Activated CD4-positive, alpha-beta T cell treated with anti-CD3 and anti-CD28 coated beads for 1 hour (primary cell): ENCODE data around the gene VKORC1L1.
"Not testable (repeated sequence)": the region's sequence is repeated elsewhere in the genome, so short reads cannot be mapped to it uniquely, and the experiment has no call there.

Experiments
- DNase-seq: peaks from one replicate; pipeline ENCODE4 v3.0.0-alpha.2; 2020

VKORC1L1 gene

DNA sequence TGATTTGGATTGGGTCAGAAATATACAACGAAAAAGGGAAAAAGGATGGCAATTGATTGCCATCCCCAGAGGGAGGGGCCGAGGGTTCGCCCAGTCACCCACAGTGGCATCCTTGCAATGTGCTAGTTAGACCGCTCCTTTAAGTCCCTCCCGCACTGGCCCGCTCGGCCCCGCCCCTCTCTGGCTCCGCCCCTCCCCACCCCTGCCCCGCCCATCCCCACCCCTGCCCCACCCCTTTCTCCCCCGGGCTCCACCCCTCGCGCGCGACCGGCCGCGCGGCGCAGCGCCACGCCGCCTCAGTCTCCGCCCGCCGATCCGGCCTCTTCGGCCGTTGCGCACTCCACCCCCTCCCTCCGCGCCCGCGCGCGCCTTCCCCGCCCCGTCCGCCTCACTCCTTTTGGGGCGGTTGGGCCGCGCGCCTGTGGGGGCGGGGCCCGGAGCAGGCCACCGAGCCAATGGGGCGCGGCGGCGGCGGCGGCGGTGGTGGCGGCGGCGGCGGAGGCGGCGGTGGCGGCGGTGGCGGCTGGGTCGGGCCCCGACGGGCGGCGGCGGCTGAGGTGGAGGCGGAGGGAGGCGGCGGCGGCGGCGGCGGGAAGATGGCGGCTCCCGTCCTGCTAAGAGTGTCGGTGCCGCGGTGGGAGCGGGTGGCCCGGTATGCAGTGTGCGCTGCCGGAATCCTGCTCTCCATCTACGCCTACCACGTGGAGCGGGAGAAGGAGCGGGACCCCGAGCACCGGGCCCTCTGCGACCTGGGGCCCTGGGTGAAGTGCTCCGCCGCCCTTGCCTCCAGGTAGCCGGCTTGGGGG is at the start of gene VKORC1L1:
VKORC1L1 (plus strand) TSS at position 299 of the 806 bp plus-strand sequence; CDS start at position 597, 298 bp downstream.
- peak; percentile 93 for DNase-seq

DNA sequence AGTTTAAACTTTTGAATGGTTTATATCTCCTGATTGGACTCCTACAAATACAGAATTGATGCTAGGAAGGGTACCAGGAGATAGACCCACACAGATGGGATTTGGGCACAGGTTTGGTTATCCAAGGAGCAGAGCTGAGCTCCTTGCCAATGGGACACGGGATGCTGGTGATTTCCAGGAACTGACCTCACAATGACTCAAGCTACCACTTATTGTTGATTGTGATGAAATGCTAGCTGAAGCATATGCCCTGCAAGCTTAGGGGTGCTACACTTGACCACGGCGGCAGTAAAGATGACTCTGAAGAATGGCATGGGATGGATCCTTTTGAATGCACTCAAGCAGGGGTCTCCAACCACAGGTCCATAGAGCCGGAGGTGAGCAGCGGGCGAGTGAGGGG is 45.5 kb upstream of the VKORC1L1 start:
- DNase-seq, result no peak

DNA sequence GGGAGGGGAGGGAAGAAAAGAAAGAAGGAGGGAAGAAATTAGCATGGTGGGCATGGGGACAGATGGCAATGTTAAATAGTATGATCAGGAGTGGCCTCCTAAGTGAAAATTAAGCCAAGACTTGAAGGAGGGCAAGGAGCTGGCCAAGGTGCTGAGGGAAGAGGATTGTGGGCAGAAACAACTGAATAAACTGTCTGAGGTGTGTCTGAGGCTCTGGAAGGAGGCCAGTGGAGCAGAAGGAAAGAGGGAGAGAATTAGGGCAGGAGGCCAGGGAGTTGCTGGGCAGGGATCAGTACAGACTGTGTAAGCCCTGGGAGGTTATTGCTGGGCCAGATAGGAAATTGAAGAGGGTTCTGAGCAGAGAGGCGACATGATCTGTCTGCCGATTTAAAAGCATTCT is 40.6 kb upstream of the VKORC1L1 start:
- no peak for DNase-seq

DNA sequence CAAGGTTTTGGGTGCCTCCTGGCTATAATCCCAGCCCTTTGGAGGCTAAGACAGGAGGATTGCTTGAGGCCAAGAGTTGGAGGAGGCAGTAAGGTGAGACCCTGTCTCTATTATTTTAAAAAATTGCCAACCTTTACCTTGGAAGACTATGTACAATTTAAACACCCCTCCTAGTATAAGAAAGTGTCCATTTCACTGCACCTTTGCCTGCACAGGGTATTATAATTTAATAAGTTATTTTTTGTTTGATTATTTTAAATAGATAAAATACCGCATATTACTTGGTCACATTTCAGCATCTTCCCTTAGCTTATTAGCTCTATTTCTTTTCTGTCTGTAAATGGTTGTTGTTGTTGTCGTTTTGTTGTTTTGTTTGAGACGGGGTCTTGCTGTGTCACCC is 36.2 kb upstream of the VKORC1L1 start:
- DNase-seq, result not testable (repeated sequence)

DNA sequence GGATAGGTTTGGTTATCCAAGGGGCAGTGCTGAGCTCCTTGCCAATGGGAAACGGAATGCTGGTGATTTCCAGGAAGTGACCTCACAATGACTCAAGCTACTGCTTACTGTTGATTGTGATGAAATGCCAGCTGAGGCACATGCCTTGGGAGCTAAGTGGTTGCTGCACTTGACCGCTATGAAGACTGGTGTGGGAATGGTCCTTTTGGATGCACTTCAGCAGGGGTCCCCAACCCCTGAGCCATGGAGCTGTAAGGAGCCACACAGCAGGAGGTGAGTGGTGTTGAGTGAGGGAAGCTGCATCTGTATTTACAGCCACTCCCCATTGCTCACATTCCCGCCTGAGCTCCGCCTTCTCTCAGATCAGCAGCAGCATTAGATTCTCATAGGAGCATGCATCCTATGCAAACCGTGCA is 35.3 kb upstream of the VKORC1L1 start:
- DNase-seq, result not testable (repeated sequence)

DNA sequence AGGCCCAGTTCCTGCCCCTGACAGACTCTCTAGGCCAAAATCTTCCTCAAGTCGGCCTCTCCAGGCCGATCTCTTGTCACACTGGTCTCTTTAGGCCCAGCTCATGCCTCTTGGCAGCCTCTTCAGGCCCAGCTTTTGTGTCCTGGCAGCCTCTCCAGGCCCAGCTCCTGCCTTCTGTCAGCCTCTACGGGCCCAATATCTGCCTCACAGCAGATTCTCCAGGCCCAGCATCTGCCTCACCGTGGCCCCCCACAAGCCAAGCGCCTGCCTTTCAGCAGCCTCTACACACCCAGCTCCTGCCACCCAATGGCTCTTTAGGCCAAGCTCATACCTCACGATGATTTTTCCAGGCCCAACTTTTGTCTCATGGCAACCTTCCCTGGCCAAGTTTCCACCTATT is 33.0 kb upstream of the VKORC1L1 start:
- no peak for DNase-seq

DNA sequence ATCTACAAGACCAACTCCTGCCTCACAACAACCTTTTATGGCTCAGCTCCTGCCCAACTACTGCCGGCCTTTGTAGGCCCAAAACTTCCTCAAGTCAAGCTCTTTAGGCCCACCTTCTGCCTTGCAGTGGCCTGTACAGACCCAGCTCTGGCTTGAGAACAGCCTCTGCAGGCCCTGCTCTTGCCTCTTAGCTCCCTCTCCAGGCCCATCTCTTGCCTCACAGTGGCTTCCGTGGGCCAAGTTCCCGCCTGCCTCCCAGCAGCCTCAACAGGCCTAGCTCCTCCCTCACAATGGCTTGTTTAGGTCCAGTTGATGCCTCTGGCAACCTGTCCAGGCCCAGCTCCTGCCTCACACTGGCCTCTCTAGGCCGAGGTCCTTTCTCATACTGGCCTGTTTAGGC is 32.4 kb upstream of the VKORC1L1 start:
- no peak for DNase-seq

DNA sequence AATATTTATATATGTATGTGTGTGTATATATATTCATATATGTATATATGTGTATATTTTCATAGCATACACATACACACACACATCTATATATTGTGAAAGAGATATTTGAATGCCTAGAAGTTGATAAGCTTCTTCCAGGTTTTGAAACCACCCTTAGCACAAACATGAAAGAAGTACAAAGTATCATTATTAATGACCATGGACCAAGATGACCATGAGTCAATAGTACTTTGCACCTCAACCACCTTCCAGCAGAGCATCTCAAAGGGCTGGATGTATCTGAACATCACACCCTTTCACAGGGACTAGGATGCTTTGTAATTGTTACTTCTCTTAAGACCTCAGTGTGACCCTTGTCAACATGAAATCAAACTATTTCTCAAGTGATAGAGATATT is 29.3 kb upstream of the VKORC1L1 start:
- DNase-seq, result not testable (repeated sequence)

DNA sequence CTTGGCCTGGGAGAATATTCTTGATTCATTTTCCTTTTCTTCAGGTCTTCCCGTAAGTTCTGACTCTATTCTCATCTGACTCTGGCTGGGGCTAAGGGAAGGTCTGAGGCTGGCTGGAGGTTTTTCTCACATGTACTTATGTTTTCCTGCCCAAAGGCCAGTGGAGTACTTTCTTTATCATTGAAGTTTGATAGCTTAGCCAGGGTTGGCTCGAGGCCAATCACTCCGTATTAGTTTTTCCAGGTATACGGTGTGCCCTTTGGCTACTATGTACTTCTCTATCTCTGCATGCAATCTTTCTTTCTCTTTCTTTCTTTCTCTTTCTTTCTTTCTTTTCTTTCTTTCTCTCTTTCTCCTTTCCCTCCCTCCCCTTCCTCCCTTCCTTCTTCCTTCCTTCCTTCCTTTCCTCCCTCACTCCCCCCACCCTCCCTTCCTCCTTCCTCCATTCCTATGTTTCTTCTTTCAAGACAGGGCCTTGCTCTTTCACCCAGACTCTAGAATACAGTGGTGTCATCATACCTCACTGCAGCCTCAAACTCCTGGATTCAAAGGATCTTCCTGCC is 26.8 kb upstream of the VKORC1L1 start:
- no peak for DNase-seq

DNA sequence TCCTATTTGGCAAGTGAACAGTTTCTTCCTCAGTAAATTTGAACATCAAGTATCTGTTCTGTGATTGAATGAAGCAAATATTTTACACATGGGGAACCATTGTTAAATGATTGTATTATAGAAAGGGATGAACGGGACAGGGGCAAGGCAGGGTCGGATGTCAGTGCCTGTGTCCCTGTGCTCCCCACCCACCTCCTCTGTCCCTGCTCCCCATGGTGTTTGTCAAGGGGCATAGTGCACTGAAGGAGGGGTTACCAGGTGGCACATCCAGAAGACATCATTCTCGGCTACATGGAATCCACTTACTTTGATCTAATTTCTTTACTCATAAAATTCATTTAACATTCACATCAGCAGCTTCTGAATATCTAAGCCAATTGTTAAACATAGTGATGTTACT is 19.4 kb upstream of the VKORC1L1 start:
- not testable (repeated sequence) for DNase-seq

DNA sequence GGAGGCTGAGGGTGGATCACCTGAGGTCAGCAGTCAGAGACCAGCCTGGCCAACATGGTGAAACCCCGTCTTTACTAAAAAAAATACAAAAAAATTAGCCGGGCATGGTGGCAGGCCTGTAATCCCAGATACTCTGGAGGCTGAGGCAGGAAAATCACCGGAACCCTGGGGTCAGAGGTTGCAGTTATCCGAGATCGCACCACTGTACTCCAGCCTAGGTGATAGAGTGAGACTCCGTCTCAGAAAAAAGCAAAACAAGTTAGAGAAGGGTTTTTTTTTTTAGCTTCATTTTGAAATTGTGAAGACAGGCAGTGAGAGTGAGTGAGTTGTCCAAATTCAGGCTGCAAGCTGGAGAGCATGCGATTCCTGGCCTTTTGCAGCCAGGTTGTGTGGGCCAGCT is 19.0 kb upstream of the VKORC1L1 start:
- DNase-seq, result not testable (repeated sequence)

DNA sequence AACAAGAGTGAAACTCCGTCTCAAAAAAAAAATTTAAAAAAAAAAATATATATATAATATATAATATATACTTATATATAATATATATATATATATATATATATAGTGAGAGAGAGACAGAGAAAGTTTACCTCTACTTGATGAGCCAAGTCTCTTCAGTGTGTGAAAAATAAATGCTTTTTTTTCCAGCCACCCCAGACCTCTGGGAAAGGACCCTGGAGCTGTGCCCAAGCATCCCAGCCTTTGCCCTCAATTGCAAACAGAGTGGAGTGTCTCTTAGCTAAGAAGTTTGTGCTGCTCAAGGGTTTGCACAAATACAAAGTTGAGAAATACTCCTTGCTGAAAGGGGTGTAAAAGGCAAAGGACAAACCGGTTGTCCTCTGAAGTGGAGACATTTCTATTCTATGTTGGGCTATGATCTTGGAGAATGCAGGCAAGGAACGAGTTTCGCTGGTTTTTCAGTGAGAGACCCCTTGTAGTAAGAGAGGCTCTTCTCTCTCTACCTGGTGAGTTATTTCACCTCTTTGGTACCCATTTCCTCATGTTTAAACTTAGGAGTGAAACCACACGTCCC is 15.5 kb upstream of the VKORC1L1 start:
- DNase-seq, result not testable (repeated sequence)

DNA sequence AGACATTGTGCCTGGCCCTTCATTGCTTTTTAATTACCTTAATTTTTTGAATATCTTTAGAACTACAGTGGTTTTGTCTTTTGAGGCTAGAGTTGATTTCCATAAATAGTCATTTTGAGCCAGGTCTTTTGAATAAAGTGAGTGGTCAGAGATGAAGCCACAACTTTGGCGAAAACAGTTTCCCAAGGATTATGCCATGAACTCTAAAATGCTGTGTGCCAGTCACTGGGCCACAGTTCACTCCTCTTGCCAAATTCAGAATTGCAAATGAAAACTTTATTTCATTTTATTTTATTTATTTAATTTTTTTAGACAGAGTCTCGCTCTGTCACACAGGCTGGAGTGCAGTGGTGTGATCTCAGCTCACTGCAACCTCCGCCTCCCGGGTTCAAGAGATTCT is 14.2 kb upstream of the VKORC1L1 start:
- DNase-seq, result not testable (repeated sequence)

DNA sequence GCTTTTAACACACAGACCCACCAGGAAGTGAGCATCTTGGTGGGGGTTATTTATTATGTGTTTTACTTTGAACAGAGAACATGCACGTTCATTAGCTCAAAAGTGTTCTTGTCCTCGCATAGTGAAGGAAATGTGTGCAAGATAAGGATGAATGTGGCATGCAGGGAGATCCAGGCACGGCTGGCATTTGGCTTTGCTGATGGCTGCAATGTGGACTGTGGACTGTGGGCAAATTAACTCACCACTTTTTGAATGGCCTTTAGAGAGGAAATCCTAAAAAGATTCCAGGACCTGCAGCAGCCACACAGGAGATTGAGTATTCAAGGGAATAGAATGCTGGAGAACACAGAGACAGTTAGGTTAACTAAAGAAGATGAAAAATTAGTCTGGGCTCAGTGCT is 6.6 kb upstream of the VKORC1L1 start:
- DNase-seq, result not testable (repeated sequence)

DNA sequence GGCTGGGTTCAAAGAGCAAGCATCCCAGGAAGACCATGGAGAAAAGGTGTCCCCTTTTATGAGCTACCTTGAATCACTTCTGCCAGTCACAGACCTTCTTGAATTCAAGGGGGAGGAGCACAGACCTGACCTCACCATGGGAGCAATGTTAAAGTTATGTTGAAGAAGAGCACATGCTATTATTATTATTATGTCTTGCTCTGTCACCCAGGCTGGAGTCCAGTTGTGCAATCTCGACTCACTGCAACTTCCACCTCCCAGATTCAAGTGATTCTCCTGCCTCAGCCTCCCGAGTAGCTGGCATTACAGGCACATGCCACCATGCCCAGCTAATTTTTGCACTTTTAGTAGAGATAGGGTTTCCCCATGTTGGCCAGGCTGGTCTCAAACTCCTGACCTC is 5.2 kb upstream of the VKORC1L1 start:
- DNase-seq, result not testable (repeated sequence)

DNA sequence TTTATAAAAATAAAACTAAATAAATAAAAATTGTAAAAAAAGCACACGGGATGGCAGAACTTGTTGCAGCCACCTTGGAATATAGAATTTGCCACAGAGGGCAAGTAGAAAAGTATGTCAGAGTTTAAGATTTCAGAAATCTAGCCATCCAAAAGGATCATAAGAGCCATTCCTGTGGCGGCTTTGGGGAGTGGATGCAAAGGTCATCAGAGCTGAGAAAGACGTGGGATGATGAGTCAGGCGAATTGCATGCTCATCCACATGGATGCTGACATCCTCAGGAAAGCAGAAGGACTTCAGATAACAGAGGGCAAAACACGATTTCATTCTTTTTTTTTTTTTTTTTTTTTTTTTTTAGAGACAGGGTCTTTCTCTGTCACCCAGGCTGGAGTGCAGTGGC is 3.6 kb upstream of the VKORC1L1 start:
- not testable (repeated sequence) for DNase-seq

DNA sequence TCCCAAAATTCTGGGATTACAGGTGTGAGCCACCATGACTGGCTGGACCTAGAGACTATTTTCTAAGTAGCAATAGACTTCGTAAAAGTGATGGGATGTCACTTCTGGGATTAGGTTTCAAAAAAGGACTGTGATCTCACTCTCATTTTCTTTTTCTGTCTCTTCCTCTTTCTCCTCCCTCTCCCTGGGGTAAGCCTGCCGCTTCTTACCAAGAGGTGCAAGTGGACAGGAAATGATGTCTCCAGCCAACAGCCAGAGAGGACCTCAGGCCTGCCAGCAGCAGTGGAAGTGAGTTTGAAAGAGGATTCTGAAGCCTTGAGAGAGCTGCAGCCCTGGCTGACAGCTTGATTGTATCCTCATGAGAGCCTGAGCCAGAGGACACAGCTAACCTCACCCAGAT is 1.4 kb upstream of the VKORC1L1 start:
- not testable (repeated sequence) for DNase-seq

DNA sequence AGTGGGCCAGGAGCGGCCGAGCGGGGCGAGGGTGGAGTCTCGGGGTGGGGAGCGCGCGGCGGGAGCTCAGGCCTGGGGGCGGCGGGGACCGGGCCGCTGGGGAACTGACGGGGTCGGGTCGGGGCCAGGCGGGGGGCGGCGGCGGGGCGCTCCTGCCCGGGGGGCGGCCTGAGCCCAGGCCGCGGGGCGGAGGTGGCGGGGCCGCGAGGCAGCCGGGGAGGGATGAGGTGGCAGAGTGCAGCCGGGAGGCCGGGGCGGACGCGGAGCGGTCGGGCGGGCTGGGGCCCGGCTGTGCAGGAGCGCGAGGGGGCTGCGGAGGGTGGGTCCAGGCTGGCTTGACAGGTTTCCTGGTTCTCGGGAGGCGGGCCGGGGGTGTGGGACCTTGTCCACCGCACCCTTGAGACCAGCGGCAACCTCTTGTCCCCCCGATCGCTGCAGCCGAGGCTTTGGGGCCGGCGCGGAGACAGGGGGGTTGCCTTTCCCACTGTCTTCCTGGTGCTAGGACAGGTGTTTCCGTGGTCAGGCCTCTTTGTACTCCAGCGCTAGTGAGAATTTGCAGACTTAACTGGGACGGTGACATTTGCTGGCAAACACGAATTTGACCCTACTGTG is 814 bp downstream of the VKORC1L1 start:
- DNase-seq, result peak; percentile 8

DNA sequence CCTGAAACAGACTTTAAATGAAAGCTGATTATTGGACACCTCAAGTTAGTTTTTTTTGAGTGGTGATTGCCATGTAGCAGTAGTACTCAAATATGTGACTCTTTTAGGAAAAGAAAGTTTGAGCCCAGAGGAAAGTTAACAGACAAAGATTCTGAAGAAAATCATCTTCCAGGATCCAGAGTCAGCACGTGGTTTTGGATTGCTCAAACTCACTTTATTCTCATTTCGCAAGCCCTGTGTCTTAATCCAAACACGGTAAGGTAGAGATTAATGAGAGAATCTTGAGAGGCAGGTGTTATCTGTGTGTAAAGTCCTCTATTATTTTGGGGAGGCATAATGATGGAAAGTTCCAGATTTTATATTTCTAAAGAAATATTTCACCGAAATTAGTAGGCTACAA is 2.8 kb downstream of the VKORC1L1 start:
- DNase-seq, result not testable (repeated sequence)

DNA sequence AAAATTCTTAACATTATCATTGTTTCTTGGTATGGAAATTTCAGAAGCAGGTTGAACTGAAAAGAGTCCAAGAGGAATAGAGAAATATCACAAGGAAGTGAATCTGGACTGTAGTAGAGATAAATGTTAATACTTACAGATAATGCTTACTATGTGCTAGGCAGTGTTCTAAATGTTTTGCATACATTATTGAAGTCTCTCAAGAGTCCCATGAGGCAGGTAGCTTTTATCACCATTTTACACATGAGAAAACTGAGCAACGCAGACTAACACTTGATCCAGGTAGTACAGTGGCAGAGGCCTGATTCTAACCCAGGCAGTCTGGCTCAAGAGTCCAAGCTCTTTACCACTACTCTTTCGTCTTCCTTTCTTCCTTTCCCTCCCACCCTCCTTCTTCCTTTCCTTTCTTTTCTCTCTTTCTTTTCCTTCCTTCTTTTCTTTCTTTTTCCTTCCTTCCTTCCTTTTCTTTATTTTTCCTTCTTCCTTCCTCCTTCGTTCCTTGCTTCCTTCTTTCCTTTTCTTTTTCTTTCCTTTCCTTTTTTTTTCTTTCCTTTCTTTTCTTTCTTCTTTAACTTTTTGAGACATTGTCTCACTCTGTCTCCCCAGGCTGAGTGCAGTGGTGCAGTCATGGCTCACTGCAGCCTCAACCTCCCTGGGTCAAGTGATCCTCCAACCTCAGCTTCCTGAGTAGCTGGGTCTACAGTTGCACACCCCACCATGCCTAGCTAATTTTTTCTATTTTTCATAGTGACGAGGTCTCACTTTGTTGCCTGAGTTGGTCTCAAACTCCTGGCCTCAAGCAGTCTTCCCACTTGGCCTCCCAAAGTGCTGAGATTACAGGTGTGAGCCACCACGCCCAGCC is 6.6 kb downstream of the VKORC1L1 start:
- DNase-seq, result not testable (repeated sequence)

DNA sequence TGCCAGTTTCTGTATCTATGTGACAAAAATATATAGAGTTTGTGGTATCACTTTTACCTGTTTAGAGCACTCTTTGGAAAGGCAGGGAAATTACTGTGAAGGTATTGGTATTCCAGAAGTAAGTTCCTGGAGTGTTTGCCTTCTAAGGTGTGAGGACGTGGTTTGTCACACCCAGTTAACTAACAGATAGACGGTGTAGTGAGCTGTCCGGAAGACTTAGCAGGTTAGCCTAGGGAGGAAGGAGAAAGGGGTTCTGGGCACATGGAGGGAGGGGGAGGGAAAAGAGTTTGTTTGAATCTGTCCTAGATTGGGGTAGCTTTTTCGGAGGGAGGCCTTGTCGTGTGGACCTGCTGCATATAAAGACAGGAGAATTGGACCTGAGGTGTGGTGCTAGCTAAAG is 7.4 kb downstream of the VKORC1L1 start:
- not testable (repeated sequence) for DNase-seq

DNA sequence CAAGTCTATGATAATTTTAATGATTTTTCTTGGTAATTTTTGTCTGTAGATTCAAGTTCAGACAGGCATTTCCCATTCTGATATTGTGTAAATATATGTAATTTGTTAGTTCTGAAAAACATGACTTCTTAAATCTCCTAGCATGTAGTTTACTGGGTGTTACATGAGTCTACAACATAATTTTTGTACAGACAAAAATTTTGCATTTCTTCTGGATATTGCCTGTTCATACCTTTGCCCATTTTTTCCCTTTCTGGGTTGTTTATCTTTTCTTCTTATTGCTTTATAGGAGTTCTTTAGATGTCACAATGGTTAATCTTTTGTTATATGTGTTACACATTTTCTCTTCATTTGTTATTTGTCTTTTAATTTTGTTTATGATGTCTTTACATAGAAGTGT is 12.1 kb downstream of the VKORC1L1 start:
- DNase-seq, result not testable (repeated sequence)

DNA sequence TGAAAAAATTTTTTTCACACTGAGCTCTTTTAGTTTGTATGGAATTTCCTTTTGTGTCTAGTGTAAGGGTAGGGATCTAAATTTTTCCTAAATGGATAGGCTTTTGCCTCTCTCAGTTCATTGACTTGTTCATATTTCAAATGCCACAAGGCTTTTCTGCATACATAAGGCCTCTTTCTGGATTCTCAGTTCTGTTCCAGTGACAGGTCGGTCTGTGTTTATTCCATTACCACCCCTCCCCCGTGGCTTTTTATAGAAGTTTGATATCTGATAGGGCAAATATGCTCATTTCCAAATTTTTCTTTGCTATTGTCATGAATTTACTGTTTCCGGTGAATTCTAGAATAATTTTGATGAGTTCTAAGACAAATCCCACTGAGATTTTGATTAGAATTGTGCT is 12.7 kb downstream of the VKORC1L1 start:
- DNase-seq, result not testable (repeated sequence)
